IPS DF 6.9 (cell line): Measurements from ENCODE around the gene DOCK2.

ENCODE experiments used
- DNase-seq: peaks from one replicate; pipeline ENCODE4 v3.0.0-alpha.2; 2013; ENCODE audit warnings: low read depth, low spot score
- H3K27ac ChIP-seq: one replicate; pipeline ENCODE4 v1.5.1; 2013; ENCODE audit warnings: low read length, control low read depth
- H3K27me3 ChIP-seq: 2 replicates; pipeline ENCODE4 v1.6.1; 2013; ENCODE audit warnings: mild to moderate bottlenecking, low read length; ENCODE audit not compliant: control insufficient read depth, insufficient read depth
- H3K36me3 ChIP-seq: 2 replicates; pipeline ENCODE4 v1.6.1; 2013; ENCODE audit warnings: low read length; ENCODE audit not compliant: control insufficient read depth, insufficient read depth
- H3K4me1 ChIP-seq: 2 replicates; pipeline ENCODE4 v1.6.1; 2013; ENCODE audit warnings: low read length; ENCODE audit not compliant: control insufficient read depth, insufficient read depth
- H3K4me3 ChIP-seq: 2 replicates; pipeline ENCODE4 v1.5.1; 2013; ENCODE audit warnings: mild to moderate bottlenecking, low read length
- H3K9me3 ChIP-seq: 2 replicates; pipeline ENCODE4 v1.6.1; 2013; ENCODE audit warnings: low read length, inconsistent platforms; ENCODE audit not compliant: control insufficient read depth, insufficient read depth
- WGBS: extraction: QIAGEN DNeasy Blood & Tissue Kit; methylation state at CpG from one replicate; pipeline ENCODE4 v1.1.7; 2013; ENCODE audit warnings: mixed read lengths, missing lambda C conversion rate; ENCODE audit not compliant: insufficient read length, insufficient coverage; 5-methylcytosine and 5-hydroxymethylcytosine counted together

Gene DOCK2

DNA sequence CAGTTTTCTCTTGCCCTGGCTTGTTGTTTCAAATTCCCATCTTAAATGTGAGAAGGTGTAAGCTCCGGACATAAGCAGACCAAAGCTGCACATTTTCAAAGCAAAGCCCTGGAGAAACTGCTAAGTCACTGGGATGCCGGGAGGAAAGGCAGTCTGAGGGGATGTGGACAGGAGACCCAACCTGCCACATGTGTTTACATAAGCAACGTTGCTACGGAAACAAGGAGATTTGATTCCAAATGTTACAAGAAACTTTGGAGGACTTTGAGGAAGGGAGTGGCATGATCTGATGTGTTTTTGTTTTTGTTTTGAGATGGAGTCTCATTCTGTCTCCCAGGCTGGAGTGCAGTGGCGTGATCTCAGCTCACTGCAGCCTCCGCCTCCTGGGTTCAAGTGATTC is 368.9 kb downstream of the DOCK2 start:
- Histone ChIP-seq H3K9me3 (no peaks in the 10 kb centered on the region), H3K27me3 (no peaks in the 10 kb centered on the region), H3K36me3 (no peaks in the 10 kb centered on the region), H3K27ac (no peak overlapping the region), H3K4me3 (no peak overlapping the region), H3K4me1 (no peaks in the 10 kb centered on the region)
- WGBS: no CpG with 5 or more reads among the region's 6 CpGs
- DNase-seq: no peak

DNA sequence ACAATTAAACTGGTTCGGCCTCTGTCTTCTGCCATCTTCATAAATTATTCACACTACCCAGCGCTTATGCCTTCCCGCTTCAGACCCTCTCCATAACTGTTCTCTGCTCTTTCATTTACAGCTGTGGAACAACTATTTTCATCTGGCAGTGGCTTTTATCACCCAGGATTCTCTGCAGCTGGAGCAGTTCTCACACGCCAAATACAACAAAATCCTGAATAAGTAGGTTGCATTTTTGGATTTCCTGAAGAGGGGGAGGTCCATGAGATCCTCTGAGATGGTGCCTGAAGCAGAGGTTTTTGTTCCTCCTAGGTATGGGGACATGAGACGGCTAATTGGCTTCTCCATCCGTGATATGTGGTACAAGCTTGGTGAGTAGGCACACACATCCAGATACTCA is 371.3 kb downstream of the DOCK2 start:
- no peaks in the 10 kb centered on the region for H3K4me1 ChIP-seq
- H3K9me3 ChIP-seq: no peaks in the 10 kb centered on the region
- H3K27ac ChIP-seq: no peak overlapping the region
- H3K36me3 ChIP-seq: no peaks in the 10 kb centered on the region
- no peak overlapping the region for H3K4me3 ChIP-seq
- WGBS: no CpG with 5 or more reads among the region's 6 CpGs
- no peak for DNase-seq
- no peaks in the 10 kb centered on the region for H3K27me3 ChIP-seq

DNA sequence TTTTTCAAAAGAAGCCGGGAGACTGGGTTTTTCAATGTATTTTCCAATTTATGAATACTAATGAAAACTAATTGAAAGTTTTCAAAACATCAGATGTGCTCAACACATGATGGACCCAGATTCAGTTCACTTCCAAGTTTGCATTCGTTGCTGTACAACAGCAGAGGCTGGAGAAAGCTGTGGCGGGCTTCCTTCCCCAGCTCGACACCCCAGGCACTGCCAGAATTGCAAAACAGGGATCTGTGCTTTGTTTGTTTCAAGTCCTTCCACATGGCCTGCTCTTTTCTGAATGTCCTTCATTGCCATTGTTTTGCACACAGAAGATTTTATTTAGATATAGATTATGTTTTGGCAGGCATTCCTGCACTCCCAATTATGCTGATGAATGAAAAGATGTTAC is 373.5 kb downstream of the DOCK2 start:
- Histone ChIP-seq H3K27me3 (no peaks in the 10 kb centered on the region), H3K27ac (no peak overlapping the region), H3K4me1 (no peaks in the 10 kb centered on the region), H3K9me3 (no peaks in the 10 kb centered on the region), H3K4me3 (no peak overlapping the region), H3K36me3 (no peaks in the 10 kb centered on the region)
- no peak for DNase-seq
- WGBS: no CpG with 5 or more reads among the region's 4 CpGs

DNA sequence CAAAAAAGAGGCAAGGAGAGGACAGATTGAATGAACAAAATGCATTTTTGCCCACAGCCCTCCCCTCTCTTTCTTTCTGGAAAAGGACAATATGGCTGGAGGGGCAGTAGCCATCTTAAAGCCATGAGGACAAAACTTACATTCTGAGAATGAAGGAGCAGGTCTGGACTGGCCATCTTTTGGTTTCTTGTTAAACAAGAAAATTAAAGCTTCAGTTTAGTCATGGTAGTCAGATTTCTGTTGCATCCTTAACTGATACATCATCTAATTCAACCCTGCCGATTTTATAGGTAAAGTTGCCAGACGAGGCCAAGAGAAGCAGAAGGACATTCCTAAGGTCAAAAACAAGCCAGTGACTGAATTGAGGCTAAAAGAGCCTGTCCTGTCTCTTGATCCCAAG is 374.7 kb downstream of the DOCK2 start:
- DNase-seq: no peak
- Histone ChIP-seq H3K36me3 (no peaks in the 10 kb centered on the region), H3K9me3 (no peaks in the 10 kb centered on the region), H3K4me3 (no peak overlapping the region), H3K27me3 (no peaks in the 10 kb centered on the region), H3K27ac (no peak overlapping the region), H3K4me1 (no peaks in the 10 kb centered on the region)
- no CpG with 5 or more reads among the region's 2 CpGs for WGBS

DNA sequence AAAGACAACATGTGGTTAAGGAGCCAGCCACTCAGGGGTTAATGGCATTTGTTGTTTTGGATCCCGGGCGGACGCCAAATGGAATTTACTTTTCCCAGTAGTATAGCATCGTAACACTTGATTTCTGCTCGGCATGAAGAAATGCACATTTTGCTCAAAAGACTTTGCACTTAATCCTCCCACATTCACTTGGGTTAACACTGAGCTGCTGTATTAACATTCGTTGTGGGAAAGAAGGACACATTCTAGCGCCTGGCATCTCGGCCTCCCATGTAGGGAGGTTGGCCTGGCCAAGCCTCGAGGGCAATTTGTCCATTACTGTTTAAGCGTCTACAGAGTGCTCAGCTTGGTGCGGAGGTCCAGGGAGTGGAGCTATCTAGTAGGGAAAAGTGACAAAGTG is 375.5 kb downstream of the DOCK2 start:
- Histone ChIP-seq H3K4me1 (no peaks in the 10 kb centered on the region), H3K27me3 (no peaks in the 10 kb centered on the region), H3K36me3 (no peaks in the 10 kb centered on the region), H3K27ac (no peak overlapping the region), H3K9me3 (no peaks in the 10 kb centered on the region), H3K4me3 (no peak overlapping the region)
- no CpG with 5 or more reads among the region's 11 CpGs for WGBS
- no peak for DNase-seq

DNA sequence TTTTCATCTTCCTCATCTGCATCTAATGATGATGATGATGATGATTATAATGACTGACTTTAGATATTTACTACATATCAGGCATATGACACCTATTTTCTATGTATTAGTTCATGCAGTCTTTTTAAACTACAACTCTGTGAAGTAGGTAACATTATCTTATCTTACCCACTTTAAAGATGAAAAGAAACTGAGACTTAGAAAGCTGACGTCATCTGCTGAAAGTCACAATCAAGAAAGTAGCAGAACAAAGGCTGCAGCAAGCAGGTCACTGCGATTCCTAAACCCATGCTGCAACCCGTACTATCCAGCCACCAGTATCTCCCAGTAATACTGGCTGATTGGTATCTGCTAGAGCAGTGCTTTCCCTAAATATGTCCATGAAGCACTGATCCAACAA is 383.3 kb downstream of the DOCK2 start:
- Histone ChIP-seq H3K36me3 (no peaks in the 10 kb centered on the region), H3K27me3 (no peaks in the 10 kb centered on the region)
- no CpG with 5 or more reads among the region's 3 CpGs for WGBS

DNA sequence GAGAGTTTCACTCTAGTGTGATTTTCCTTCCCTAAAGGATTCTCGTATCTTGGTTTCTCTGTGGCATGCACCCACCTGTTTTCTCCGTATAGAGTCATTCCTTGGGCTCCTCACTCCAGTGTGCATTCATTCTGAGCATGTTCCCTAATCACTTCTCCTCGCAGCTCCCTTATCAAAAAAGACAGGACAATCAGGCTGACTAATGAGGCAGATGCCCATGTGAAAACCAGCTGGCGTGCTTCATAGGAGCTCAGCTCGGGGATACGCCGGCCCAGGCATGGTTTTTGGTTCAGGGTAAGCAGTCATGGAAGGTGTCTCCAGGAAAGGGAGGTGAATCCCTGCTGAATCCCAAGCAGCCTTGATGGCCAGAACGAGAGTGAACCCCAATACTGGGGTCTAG is 384.4 kb downstream of the DOCK2 start:
- H3K27me3 ChIP-seq: no peaks in the 10 kb centered on the region
- no peaks in the 10 kb centered on the region for H3K9me3 ChIP-seq
- no peak overlapping the region for H3K27ac ChIP-seq
- H3K36me3 ChIP-seq: no peaks in the 10 kb centered on the region
- no peak for DNase-seq
- no peak overlapping the region for H3K4me3 ChIP-seq
- H3K4me1 ChIP-seq: no peaks in the 10 kb centered on the region
- WGBS: no CpG with 5 or more reads among the region's 8 CpGs

More for the DNA sequence above, 383.3 kb downstream of the DOCK2 start:
- no peak for DNase-seq
- Histone ChIP-seq H3K27ac (no peak overlapping the region), H3K4me1 (no peaks in the 10 kb centered on the region), H3K9me3 (no peaks in the 10 kb centered on the region), H3K4me3 (no peak overlapping the region)

DNA sequence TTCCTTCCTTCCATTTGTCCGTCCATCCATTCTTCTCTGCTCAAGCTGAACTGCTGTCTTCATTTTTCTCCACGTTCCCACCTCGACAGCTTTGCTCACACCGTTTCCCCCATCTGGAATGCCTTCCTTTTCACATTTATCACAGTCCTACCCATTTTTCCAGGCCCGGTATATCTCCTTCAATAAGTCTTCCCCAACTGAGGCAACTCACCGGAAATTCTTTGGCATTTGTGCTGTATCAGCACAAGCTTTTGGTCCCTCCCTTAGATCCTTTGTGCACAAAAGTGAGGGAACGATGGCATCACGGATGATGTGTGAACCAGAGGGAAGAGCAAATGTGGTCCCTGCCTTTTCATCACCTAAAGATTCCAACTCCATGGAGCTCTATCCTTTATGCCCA is 388.8 kb downstream of the DOCK2 start:
- WGBS: no CpG with 5 or more reads among the region's 8 CpGs
- H3K36me3 ChIP-seq: no peaks in the 10 kb centered on the region

DNA sequence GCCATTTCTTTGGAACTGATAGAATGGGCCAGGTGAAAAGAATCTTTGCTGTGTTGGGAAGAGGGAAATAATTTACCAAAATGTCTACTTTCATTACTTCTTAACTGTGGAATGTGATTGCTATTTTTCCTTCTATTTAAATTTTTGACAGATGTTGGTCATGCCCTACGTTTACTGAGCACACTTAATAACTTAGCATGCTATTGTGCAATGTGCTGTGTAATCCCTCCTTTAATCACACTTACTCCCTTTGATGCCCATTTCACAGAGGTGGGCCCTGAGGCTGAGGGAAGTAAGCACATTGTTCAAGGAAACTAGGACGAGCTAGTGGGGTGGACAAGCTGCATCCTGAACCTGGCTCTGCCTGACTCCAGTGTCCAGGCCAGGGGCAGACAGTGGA is 391.0 kb downstream of the DOCK2 start:
- Histone ChIP-seq H3K36me3 (no peaks in the 10 kb centered on the region), H3K4me3 (no peak overlapping the region), H3K27ac (no peak overlapping the region), H3K27me3 (no peaks in the 10 kb centered on the region), H3K9me3 (no peaks in the 10 kb centered on the region), H3K4me1 (no peaks in the 10 kb centered on the region)
- WGBS: no CpG with 5 or more reads among the region's 2 CpGs
- no peak for DNase-seq

More for the DNA sequence above, 388.8 kb downstream of the DOCK2 start:
- H3K4me1 ChIP-seq: no peaks in the 10 kb centered on the region
- H3K4me3 ChIP-seq: no peak overlapping the region
- H3K9me3 ChIP-seq: no peaks in the 10 kb centered on the region
- H3K27ac ChIP-seq: no peak overlapping the region
- DNase-seq: no peak
- no peaks in the 10 kb centered on the region for H3K27me3 ChIP-seq

DNA sequence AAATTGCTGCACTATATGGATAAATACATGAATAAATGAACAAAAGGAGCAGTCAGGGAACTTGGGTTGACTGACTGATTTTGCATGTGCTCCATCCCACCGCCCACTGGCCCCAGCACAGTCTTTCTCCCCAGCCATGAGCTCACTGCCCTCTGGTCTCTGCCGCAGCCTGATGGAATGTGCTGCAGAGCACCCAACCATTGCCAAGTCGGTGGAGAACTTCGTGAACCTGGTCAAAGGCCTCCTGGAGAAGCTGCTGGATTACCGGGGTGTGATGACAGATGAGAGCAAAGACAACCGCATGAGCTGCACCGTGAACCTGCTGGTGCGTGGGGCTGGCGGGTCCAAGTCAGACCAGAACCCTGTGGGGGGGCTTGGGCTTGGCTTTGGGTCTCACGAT is 397.2 kb downstream of the DOCK2 start:
- WGBS: no CpG with 5 or more reads among the region's 10 CpGs
- no peaks in the 10 kb centered on the region for H3K9me3 ChIP-seq
- no peaks in the 10 kb centered on the region for H3K4me1 ChIP-seq
- no peak overlapping the region for H3K4me3 ChIP-seq
- no peaks in the 10 kb centered on the region for H3K36me3 ChIP-seq
- no peak for DNase-seq
- no peaks in the 10 kb centered on the region for H3K27me3 ChIP-seq
- no peak overlapping the region for H3K27ac ChIP-seq

DNA sequence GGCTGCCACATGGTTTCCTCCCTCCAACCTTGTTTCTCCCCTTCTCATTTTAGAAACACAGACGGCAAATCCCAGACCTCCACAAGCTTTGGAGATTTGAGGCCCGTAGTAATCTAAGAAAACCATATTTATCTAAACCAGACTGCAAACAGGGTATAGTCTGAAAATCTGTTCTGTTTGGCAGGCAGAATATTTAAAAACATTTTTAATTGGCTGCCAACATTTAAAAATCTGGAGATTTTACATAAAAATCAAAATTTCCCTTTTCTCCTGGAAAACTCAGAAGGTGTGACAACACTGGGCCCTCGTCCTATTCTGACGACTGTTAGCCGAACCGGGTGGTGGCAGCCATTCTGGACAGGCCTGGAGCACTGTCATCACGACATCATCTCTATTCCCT is 401.2 kb downstream of the DOCK2 start:
- Histone ChIP-seq H3K27ac (no peak overlapping the region), H3K27me3 (no peaks in the 10 kb centered on the region), H3K36me3 (no peaks in the 10 kb centered on the region), H3K4me1 (no peaks in the 10 kb centered on the region), H3K4me3 (no peak overlapping the region), H3K9me3 (no peaks in the 10 kb centered on the region)
- no CpG with 5 or more reads among the region's 7 CpGs for WGBS
- no peak for DNase-seq
